Measurements from ENCODE around the gene CBFB.

The CBFB gene

DNA sequence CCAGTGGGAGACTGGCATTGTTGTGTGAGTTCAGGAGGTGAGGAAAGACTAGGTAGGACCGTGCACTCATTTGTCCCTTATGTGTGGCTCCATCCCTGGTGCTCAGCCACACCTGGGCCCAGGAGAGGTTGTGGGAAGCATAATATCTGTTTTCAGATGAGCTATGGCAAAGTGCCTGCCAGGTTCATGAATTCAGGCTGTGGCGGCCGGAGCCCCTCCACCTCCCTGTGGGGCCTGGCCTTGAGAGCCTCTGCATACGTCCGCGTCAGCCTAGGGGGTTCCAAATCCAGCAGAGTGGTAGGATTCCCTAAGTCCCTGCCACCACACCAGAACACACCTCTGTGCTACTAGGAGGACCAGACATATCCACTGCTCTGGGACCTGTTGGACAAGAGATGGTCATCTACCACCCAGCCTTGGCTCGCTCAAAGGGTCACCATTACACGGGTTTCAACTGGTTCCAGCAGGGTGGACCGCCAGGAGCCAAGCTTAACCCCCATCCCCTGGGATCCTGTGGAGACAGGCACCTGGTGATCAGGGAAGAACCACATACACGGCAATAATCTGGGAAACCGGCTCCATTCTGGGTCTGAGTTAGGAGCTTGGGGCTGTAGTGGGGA is 119.8 kb downstream of the CBFB start:
- no peak for DNase-seq
- in situ Hi-C loops (cut with MboI; ENCODE audit: low pct_unique_long_range_greater_than_20kb, low sequenced_read_pairs): no loop called here

DNA sequence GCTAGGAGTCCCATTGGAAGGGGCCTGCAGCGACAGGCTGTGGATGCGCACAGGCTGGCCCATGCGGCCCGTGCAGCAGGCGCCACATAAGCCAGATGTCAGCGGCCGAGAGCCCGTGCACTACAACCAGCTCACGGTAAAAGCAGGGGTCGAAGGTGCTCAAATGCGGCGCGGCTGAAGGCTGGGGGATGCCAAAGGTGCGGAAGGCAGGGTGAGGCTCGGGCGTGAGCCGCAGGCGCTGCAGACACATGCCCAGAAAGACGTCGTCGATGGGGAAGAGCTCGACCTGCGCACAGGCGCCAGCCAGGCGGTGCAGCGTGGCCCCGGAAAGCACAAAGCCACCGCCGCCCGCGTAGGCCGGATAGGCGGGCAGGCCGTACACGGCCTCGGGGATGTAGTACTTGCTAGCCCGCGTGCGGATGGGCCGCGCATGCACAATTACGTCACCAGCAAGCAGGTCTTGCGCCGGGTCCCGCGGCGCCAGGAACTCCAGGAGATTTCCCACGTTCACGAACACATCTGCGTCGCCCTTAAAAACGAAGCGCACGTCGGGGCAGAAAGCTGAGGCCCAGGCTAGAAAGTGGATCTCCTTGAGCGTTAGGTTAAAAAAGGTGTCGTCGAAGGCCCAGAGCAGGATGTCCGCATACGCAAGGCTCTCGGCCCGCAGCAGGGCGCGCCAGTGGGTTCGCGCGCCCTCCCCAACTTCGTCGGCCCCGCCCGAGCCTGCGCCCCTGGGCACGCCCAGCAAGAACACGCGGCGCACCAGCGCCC is 120.5 kb downstream of the CBFB start:
- no peak for DNase-seq
- in situ Hi-C loops (cut with MboI; ENCODE audit: low pct_unique_long_range_greater_than_20kb, low sequenced_read_pairs): no loop called here

DNA sequence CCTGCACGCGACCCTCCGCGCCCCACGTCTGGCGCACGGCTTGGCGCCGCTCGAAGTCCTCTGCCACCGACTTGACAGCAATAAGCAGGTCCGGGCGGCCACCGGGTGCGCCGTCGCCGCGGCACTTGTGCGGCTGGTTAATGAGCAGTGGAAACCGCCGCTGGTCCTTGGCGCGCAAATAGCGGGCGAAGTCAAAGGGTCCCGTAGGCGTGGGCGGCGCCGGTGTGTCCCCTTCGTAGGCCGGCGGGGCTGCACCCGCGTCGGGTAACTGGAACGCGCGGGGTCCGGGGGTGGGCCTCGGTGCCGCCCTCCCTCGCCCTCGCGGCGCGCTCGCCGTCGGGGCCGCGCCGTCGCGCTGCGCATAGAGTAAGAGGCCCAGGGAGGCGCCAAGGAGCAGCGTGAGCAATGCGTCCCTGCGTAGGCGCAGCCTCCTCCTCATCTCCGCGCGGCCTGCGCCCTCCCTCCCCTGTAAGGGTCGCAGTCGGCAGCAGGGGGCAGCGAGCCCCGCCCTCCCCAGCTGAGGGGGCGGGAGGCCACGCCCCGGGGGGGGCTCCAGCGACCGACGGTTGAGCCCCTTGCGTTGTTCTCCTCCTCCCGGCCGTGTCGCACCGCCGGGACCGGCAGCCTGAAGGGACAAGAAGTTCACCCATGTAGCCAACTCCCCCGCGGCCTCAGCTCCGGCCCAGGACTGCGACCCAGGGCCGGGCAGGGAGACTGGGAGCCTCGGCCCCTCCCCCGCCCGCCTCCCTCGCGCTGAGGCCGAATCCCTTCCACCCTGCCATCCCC is 121.3 kb downstream of the CBFB start:
- no peak for DNase-seq

More for the DNA sequence above, 121.3 kb downstream of the CBFB start:
- in situ Hi-C loops (cut with MboI; ENCODE audit: low pct_unique_long_range_greater_than_20kb, low sequenced_read_pairs): no loop called here

Measured in KBM-7 (cell line).